GM21381 (cell line): Measurements from ENCODE around the gene CEP63.
"Not testable (repeated sequence)": the region's sequence is repeated elsewhere in the genome, so short reads cannot be mapped to it uniquely, and the experiment has no call there.

Experiments used
- ATAC-seq: cut with Tn5 transposase; IDR thresholded peaks from one replicate; pipeline ENCODE4 v1.9.1; 2021; ENCODE audit warnings: mild to moderate bottlenecking, moderate library complexity; ENCODE audit not compliant: unreplicated experiment

The CEP63 gene

DNA sequence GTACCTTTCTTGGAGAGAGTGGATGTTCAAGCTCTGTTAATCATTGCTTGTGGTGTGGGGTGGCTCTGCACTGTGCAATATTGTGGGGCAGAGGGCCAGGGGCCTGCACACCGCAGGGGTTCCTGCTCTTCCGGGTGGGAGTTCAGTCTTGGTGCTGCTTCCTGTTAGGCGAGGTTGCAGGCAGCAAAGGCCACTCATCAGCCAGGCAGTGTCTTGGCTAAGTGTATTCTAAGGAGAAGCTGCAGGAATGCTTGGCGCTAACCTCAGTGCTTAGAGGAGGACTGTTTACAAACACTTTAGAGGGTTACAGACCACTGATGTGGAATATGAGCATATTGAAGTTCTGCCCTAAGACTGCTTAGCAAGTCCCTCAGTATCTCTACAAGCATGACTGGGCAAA lies 81.7 kb downstream of the CEP63 start:
- no peak for ATAC-seq

DNA sequence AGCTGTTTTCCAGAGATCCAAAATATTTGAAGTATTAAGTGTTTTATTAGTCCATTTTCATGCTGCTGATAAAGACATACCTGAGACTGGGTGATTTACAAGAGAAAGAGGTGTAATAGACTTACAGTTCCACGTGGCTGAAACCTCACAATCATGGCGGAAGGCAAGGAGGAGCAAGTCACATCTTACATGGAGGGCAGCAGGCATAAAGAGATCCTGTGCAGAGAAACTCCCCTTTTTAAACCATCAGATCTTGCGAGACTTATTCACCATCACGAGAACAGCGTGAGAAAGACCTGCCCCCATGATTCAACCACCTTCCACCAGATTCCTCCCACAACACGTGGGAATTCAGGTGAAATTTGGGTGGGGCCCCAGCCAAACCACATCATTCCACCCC lies 82.9 kb downstream of the CEP63 start:
- no peak for ATAC-seq

DNA sequence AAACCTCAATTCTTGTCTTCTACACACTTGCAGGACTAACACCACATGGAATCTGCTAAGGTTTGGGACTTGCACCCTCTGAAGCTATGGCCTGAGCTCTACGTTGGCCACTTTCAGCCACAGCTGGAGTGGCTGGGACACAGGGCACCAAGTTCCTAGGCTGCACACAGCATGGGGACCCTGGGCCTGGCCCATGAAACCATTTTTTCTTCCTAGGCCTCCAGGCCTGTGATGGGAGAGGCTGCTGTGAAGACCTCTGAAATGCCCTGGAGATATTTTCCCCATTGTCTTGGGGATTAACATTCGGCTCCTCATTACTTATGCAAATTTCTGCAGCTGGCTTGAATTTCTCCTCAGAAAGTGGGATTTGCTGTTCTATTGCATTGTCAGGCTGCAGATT lies 84.0 kb downstream of the CEP63 start:
- not testable (repeated sequence) for ATAC-seq

DNA sequence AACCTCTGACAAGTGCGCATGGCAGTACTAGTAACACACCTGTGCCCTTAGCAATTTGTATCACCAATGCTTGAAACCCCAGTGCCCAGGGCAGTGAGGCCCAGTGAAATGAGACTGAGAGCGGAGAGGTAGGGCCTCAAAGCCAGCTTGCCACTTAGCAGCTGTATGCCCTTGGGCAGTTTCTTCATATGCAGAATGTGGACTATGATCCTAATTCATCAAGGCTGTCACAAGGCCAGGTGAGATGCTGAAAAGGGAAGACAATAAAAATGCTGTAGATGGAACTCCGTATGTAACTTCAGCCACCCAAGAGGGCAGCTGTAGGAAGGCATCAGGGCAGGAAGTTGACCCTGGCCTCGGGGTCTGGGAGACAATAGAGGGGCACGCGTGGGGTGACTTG lies 90.6 kb downstream of the CEP63 start:
- ATAC-seq: no peak

DNA sequence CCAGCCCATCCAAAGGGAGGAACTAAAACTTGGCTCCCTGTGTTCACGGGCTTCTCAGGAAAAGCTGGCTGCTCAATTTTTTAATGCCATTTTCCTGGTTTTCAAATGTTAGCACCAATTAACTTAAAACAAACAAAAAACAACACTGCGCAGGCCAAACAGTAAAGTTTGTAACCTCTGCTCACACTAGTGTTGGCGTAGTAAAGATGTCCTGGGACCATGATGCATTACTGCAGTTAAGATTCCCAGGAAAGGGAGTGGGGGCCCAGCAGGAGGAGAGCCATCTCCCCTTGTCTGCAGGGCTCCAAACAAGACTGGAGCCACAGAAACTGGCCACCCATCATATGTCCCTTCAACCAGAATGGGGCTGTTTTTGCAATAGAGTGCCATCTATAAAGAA lies 91.0 kb downstream of the CEP63 start:
- ATAC-seq: no peak

DNA sequence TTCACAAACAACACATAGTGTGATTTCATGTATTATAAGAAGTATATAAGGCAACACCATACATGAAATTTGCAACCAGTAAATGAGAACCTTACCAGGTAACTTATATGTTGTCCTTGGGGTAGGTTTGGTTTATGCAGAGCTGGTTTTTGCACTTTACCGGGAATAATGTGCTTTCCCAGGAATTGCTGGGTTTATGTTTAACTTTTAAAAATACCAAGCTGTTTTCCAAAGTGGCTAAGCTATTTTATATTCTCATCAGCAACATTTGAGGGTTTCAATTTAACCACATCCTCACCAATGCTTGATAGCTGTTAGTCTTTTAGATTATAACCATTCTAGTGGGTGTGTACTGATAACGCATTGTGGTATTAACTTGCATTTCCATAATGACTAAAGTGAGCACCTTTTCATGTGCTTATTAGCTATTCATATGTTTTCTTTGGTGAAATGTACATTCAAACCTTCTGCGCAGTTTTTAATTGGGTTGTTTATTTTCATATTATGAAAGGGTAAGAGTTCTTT lies 93.3 kb downstream of the CEP63 start:
- ATAC-seq: no peak

DNA sequence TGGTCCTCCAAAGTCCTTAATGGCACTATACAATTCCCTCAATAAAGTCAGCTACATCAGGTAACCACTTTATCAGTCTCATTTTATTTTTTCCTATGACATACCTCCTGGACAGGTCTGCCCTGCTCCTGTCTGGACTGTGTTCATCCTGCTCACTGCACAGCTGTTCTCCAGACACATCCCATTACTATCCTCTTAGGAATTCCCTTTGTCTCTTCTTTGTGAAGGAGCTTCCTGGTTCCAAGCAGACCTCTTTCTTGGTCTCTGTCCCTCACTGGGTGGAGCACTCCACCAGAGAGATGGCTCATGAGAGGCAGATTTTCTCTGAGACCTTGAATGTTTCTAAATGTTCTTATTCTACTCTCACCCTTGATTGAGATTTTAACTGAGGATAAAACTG lies 104.9 kb downstream of the CEP63 start:
- no peak for ATAC-seq

DNA sequence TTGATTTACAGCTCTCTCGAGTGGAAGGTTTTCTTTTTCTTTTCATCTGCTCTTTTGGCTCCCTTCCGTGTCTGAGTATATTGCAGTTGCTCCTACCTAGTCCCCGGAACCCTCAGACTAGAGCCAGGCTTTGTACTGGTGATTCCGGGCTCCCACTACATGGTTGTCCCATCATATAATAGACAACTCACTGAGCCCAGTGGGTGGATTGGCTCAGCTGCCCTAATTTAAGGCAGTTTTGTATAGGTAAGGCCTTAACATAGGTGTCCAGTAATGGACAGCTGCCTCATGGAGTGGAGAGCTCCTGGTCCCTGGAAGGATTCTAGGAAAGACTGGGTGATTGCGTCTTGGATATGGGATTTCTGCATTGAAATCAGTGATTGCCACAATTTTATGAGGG lies 106.9 kb downstream of the CEP63 start:
- no peak for ATAC-seq

DNA sequence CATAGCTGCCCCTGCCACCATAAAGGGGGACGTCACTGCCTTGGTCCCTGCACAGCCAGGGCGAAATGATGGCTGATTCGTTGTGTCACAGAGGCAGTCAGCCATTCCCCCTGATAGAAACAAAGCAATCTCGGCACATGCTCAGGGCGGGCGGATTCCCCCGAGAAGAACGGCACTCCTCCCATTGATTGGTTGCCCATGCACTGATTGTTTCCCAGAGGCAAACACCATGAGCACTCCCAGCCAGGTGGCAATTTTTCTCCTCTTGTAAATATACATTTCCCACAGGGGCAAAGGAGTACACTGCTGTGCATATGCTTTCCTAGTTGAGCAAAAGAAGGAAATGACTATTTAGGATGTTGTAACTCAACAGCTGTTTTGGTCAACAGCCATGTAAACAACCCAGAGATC lies 108.5 kb downstream of the CEP63 start:
- no peak for ATAC-seq

DNA sequence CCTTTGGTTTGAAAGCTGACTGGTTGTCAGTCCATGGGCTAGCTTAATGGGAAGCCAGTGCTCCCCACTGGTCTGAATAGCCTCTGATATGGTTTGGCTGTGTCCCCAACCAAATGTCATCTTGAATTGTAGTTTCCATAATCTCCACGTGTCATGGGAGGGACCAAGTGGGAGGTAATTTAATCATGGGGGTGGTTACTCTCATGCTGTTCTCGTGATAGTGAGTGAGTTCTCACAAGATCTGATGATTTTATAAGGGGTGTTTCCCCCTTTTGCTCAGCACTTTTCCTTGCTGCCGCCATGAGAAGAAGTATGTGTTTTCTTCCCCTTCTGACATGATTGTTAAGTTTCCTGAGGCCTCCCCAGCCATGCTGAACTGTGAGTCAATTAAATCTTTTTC lies 109.1 kb downstream of the CEP63 start:
- not testable (repeated sequence) for ATAC-seq

DNA sequence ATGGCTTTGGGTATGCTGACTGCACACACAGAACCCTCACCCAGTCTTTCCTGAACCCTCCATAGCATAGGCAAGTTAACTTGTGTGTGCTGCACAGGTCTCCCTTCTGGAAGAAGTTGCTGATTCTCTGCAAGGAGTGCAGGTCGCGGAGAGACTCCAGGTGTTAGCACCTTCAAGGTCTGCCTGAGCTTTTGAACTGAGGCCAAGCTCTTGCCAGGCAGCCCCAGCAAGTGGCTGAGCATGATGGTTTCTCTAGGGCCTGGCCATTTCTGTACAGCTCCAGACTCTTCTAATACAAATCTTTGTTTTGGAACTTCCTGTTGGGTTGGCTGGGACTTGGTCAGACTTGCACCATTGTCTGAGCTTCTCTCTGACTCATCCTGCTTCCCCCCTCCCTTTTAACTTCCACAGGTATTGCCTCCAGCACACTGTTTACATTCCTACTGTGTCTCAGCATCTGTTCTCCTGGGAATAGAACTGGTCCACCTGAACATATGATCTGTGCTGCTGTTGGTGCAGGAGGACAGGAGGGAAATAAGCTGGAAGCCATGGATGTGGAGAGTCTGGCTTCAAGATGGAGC lies 111.6 kb downstream of the CEP63 start:
- no peak for ATAC-seq

DNA sequence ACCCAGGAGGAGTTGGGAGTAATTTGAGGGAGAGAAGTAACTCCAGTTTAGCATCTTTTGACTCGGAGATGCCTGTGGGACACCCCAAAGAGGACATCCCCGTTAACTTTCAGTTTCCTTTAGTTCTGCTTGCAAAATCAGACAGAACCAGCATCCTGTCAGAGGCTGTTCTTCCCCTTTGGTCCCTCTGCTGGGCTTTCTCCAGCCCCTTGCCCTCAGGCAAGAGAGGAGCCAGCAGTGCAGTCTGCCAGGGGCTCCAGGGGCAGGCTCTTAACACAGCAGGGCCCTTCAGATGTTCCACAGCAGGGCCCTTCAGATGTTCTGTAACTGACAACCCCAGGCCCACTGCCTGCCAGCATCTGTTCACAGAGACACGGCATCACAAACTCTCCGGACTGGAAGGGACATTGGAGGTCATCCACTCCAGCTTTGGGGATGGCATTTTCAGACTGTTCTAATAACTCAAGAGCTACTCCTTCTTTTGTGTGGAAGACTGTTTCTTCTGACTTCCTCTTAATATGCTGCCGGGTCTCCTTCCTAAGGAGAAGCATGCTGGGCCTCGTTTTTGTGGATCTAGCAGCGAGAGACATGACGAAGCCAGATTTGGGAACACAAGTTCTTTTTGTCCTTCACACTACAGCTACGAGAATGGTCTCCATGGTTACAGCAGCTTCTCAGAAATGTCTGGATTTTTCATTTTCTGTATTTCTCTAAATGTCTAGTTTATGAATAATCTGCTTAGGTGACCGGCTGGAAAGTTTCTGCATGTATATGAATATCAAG lies 113.1 kb downstream of the CEP63 start:
- no peak for ATAC-seq

DNA sequence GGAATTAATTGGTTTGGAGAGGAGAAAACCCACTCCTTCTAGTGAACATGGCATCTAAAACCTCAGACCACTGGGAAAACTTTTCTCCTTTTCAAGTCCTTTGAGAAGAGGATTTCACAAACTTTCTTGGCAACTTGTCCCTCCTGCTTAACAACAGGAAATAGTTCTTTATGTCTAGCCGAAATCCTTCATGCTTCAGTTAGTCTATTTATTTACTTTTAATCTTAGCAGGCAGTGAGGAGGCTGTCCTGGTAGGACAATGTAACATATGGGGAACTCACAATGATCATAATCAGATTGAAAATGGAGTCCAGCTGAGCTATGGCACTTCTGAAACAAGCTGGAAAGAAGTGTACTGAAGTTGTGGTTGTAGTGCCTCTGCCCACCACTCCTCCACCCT lies 114.3 kb downstream of the CEP63 start:
- ATAC-seq: no peak

DNA sequence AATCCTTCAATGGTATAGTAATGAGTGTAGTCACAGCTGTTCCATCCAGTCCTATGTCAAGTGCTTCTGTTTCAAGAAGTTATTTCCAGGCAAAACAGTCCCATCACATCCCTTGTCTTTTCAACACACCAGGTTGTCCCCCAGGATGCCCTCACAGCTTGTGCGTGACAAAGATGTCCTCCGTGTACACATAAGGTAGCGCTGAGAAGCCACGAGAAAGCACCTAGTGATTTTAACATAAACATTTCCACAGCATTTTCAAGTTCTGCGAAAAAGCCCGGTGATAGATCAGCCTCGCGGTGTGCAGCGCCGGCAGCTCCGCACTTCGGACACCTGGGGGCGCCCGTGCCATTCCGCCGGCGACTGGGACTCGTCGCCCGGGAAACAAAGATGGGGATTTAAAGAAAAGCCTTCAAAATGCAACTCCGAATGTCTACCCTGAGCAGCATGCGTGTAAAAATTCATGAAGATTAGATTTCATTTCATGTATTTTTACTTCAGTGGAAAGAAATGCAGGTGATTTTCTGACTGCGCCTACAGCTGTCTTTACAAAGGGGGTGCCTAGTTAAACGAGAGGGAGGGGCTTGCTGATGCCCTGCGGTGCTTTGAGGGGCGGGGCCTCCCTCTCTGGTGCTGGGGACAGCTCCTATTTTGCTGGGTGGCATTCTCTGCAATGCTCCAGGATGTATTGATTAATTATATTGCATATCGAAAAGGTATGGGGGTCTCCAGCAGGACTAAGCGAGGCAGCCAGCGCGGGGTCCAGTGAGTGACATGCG lies 115.0 kb downstream of the CEP63 start:
- ATAC-seq: peak; percentile 75

DNA sequence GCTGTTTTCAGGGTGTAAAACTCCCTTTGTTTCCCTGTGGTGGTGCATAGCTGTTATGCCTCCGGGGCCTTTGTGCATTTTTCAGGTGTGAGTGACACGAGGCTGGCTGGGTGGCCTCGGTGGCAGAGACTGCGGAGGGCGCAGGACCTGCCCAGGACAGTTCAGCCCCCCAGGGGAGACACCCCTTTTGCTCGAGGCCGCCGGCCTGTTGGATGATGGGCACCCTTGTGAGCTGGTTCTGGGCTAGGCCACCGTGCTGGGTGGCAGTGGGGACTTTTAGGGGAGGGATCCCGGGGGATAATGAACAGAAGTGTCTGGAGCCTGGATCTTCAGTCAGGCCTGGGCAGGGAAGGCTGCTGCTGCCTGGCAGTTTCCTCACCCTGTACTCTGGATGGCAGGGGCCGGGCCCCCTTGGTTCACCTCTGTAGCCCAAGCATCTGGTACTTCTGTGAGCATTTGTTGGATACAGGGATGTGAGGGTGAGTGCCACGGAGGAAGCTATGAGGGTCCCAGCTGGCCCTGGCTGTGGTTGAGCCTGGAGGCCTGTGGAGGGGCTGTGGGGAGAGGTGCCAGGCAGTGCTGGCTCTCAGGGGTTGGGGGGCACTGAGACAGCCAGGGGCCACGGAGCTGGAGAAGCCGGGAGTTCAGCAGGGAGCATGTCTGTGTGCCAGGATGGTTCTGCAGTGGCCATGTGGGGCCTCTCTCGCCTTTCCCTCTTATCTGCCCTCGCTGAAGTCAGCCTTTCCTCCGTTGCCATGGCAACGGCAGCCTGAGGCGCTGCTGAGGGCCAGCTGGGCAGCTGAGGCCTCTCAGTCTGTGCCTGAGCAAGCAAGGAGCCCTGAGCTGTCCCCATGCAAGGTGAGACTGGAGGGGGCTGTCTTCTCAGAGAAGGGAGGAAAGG lies 115.9 kb downstream of the CEP63 start:
- ATAC-seq: no peak

DNA sequence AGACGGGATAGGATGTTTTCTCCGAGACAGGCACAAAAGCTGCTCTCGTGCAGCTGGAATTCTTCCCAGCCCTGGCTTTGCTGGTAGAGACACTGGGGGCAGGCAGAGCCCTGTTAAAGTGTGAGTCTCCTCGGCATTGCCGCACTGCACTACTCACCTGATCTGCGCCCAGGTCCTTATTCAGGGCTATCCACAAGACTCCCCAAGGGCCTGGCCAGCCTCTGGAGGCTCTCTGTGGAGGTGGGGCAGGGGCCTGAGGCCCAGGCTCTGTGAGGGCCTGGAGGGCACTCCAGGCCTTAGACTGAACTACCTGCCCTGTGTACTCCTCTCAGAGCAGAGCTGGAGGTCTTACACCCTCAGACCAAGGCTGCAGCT lies 116.6 kb downstream of the CEP63 start:
- no peak for ATAC-seq

DNA sequence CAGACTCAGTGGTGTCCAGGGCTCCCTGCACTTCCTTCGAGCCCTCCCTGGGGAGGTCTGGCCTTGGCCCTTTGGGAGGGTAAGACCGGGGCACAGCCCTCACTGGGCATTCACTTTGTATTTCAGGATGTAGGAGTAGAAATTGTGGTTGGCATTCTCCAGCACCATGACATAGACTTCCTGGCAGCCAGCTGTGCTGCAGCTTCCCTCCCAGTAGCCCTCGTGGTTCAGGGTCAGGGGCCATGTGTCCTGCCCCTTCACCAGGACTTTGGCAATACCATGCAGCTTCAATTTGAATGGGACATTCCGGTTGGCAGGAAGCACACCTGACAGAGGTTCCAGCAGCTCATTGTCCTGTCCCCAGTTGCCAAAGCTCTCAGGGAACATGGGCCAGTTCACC lies 117.6 kb downstream of the CEP63 start:
- no peak for ATAC-seq

DNA sequence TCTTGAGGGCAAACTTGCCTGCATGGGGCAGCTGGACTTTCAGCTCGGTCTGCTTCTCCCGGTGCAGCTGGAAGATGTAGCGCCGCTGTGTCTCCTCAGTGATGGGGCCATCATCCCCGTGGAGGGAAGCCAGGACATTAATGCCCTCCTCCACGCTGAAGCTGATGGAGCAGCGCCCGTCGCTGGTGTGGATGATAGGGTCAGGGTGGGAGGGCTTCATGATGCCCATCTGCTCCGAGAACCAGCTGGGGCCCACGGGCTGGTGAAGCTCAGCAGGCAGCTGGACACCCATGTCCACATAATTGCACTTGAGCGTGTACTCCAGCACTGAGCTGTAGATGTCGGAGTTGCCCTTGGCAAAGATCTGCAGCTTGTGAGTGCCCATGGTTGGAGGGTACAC lies 118.1 kb downstream of the CEP63 start:
- no peak for ATAC-seq

DNA sequence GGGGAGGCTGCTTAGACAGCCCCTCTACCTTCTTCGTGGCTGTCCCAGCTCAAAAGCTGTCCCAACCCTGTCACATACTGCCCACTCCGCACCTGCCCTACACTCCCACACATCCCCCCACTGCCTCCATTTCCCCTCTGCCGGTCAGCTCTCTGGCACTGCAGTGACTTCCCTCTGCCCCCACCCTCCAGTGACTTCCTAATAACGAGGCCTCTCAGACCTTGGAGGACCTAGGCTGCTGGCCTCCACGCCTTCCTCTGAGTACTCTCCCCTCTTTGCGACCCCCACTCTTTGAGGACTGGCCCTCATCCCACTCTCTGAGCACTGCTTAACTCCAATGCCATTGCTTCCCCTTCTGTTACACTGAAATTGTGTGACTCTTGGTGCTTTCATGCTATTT lies 119.7 kb downstream of the CEP63 start:
- no peak for ATAC-seq

DNA sequence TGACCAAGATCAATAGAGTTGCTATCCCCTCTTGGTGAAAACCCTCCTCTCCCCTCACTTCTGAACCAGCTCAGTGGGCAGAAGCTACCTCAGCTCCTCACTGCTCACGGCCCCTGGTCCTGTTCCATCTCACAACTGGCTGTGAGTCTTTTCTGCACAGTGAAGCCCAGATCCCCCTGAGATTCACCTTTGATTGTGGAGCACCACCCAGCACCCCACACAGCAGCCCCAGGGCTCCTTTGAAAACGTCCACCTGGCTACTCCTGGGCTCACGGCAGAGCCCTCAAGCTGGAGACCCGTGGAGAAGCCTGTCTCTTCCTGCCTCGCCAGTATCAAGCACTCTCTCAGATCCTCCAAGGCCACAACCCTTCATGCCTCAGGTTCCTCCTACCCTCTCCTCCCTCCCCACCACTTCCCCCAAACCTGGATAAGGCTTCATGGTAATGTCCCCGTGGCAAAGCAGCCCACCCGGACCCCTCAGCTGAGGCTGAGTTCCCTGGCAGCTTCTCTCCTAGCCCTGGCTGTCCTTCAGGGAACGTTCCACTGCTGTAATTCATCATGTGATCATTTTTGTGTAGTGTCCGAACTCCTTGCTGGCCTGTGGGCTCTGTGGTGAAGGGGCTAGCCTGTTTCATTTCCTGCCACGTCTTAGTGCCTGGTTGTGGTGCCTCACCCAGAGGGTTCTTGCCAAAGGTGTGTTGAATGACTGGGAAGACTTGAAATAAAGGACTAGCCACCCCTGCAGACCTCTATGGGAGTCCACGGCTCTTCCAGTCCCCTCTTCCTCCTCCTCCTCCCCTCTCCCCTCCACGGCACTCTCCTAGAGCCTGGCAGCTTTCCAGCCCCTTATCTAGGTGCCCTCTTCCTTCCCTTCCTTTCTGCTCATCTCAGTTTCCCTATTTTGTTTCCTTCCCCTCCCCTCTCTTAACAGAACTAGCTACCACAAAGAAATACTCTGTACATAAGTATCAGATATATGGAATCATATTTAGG lies 120.5 kb downstream of the CEP63 start:
- no peak for ATAC-seq
